Hair follicle dermal papilla cell (primary cell): ENCODE measurements around the gene SKA1. TPM values are rescaled to one million over a fixed set of nuclear protein-coding genes. Genes with fewer than 3 reads are reported as not detected.

Experiments
- total RNA-seq: library from RNA; depleted of rRNA; stranded (reverse); fragments of >200 nt; gene quantifications from 2 replicates; pipeline ENCODE4 v1.2.3, GENCODE V29; 2012

The SKA1 gene, protein sequence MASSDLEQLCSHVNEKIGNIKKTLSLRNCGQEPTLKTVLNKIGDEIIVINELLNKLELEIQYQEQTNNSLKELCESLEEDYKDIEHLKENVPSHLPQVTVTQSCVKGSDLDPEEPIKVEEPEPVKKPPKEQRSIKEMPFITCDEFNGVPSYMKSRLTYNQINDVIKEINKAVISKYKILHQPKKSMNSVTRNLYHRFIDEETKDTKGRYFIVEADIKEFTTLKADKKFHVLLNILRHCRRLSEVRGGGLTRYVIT
- 0.81 and 1.7 TPM in 2 replicates for total RNA-seq

DNA sequence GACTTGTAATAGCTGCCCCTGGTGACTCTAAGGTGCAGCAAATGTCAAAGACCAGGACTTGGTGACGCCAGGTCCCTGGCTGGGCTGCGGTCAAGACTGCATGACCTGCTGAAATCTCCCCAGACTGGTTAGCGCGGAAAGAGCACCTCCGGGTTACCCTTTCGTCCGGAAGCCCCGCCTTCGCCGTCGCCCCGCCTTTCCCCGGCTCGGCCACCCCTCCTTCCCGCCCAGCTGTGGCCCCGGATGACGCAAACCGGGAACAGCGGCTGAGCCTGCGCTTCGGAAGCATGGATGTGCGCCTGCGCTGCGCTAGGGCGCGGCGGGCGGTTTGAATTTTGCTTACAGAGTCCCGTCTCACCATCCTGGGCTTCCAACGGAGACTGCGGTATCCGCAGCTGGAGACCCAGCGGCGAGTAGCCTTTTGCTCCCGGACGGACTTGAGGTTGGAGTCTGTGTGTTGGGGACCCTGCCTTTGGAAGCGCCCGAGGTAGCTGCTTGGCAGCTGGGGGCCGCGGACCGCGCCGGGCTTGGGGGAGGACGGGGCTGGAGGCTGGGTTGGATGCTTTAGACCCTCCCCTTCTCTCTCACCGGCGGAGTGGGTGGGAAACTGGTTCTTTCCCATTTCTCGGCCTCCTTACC, at the start of gene SKA1:
TSS of gene SKA1 (plus strand) at position 294 of the 639 bp plus-strand sequence. CDS start 785 bp downstream, outside the sequence.

Other genes with a start within 250 kb of the SKA1 start
- gene MYO5B, start 179.9 kb upstream of the SKA1 start, total RNA-seq: under 0.01 and 0.12 TPM in 2 replicates
- 0.12 and 0.32 TPM in 2 replicates for gene CFAP53, start 108.6 kb upstream of the SKA1 start, total RNA-seq
- gene MBD1, start 93.5 kb upstream of the SKA1 start, total RNA-seq: 74.4 and 84.5 TPM in 2 replicates
- 44.3 and 49.7 TPM in 2 replicates for gene CXXC1, start 87.4 kb upstream of the SKA1 start, total RNA-seq
- gene MAPK4, start 185.0 kb downstream of the SKA1 start, total RNA-seq: not detected in 2 replicates